Duodenal mucosa (tissue), 2 donors: ENCODE results near the gene C19orf18.

Source experiments
- H3K27ac ChIP-seq: one replicate; pipeline ENCODE4 v1.7.0; 2013; ENCODE audit warnings: low read depth, low read length
- H3K27me3 ChIP-seq, 2 donors: one replicate each; pipeline ENCODE4 v1.7.0; 2013; ENCODE audit warnings: low read length in 2 of 2, control low read depth in 1 of 2; ENCODE audit not compliant: insufficient read depth in 2 of 2, control insufficient read depth in 1 of 2
- H3K36me3 ChIP-seq, 2 donors: one replicate each; pipeline ENCODE4 v1.7.0; 2013; ENCODE audit warnings: low read length in 2 of 2, control low read depth in 1 of 2; ENCODE audit not compliant: insufficient read depth in 2 of 2, control insufficient read depth in 1 of 2
- H3K4me1 ChIP-seq, 2 donors: one replicate each; pipeline ENCODE4 v1.7.0; 2013; ENCODE audit warnings: low read length in 2 of 2, control low read depth in 1 of 2; ENCODE audit not compliant: insufficient read depth in 2 of 2, control insufficient read depth in 1 of 2
- H3K4me3 ChIP-seq, 2 donors: one replicate each; pipeline ENCODE4 v1.7.0; 2013; ENCODE audit warnings: low read length in 2 of 2, low read depth in 1 of 2
- H3K9ac ChIP-seq, 2 donors: one replicate each; pipeline ENCODE4 v1.7.0; 2013; ENCODE audit warnings: low read length in 2 of 2, low read depth in 1 of 2
- H3K9me3 ChIP-seq, 2 donors: one replicate each; pipeline ENCODE4 v1.7.0; 2013; ENCODE audit warnings: low read length in 2 of 2, control low read depth in 1 of 2; ENCODE audit not compliant: control insufficient read depth in 1 of 2

Gene C19orf18

DNA sequence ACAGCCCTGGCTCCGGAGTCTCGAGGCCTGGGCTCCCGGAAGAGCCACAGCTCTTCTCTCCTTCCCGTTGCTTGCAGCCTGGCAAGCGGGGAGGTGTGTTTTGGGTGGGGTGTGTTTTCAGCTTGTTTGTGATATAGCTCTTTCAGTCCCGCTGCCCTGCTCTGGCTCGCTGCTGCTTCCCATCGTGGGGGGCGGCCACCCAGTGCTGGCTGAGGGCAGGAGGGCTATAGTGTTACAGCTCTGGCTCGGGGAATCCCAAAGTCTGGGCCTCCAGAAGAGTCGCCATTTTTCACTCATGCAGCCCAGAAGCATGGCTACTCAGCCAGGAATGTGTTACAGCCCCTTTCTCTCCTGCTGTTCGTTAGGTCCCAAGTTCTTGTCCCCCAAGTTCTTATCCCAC, 24.6 kb downstream of the C19orf18 start:
- Histone ChIP-seq H3K9ac (no peak overlapping the region), H3K4me3 (no peak overlapping the region), H3K4me1 (peaks cover 7 to 11% of the 10 kb centered on the region in 2 donors), H3K27ac (no peak overlapping the region), H3K27me3 (no peaks in the 10 kb centered on the region), H3K9me3 (peaks cover 29 to 41% of the 10 kb centered on the region in 2 donors), H3K36me3 (peaks cover 4 to 9% of the 10 kb centered on the region in 2 donors)

DNA sequence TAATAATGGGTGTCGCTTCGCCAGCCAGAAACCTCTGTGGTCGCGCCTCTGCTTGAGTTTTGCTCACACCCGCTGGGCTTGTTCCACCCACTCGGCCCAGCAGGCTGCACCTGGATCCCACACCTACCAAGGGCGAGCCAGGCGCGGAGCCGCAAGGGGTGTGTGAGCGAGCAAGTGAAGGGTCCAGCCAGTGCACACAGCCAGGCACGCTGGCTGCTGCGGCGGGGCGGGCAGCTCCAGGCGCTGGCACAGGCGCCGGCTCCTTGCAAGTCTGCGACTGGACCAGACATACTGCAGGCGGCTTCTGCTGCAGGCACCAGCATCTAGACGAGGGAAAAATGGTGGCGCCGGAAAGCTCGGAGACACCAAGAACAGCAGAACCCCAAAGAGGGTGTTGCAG, 25.0 kb downstream of the C19orf18 start:
- Histone ChIP-seq H3K27ac (no peak overlapping the region), H3K27me3 (no peaks in the 10 kb centered on the region), H3K4me1 (peaks cover 7 to 11% of the 10 kb centered on the region in 2 donors), H3K9ac (no peak overlapping the region), H3K9me3 (peaks cover 29 to 41% of the 10 kb centered on the region in 2 donors), H3K4me3 (no peak overlapping the region), H3K36me3 (peaks cover 4 to 10% of the 10 kb centered on the region in 2 donors)

DNA sequence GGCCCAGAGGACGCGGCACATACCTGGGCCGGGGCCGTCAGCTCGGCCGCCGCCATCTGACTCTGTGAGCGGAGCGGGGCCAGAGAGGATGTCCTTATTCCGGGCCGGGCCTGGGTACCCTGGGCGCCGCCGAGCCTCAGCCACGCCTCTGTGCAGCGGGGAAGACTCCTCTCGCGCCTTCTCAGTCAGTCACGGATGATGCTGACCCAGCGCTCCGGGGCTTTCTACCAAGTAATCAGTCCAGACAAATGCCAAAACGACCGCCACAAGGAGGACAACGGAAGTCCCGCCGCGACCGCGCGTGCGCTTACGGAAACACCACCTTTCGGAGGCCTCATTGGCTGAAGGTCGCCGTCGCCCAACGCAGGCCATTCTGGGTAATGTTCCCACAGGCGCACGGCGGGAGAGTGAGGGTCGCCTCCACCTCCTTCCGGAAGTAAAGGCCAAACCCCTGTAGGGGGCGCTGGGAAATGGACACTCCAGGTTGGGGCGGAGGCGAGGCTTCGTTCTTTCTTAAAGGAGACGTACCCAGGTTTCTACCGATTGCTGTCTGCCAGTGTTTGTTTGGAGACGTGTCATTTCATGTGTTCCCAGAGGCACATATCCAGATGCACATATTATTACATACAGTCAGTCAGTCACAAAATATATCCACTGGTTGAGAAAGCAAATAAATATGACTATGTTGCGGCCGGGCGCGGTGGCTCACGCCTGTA, 26.8 kb downstream of the C19orf18 start, which contains the start of gene ZNF256:
TSS of gene ZNF256 (minus strand) at position 288 of the 716 bp plus-strand sequence. CDS start at position 56, 232 bp downstream.
- Histone ChIP-seq H3K27ac (peak within 1 kb of the TSS; percentile 34), H3K4me3 (peak within 1 kb of the TSS; percentile 78 to 97), H3K27me3 (no peaks in the 10 kb centered on the region), H3K4me1 (peaks cover 7 to 11% of the 10 kb centered on the region in 2 donors), H3K9me3 (peaks cover 37 to 47% of the 10 kb centered on the region in 2 donors), H3K36me3 (peaks cover 22 to 27% of the 10 kb centered on the region in 2 donors), H3K9ac (peak within 1 kb of the TSS; percentile 53 to 57)

DNA sequence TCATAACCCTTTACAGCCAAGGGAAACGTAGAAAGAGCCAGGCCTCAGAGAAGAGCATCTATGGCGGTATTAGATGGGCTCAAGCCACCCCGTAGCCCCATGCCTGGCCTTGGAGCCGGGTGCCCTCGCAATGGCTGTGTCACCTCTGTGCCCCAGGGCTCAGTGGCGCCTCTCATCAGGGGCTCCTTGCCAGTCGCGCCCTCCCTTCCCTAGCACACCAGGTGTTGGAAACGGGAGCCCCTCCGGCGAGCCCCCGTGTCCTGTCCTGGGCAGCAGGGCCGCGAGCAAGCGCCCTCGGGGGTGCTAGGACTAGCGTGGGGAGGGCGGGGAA, 27.3 kb downstream of the C19orf18 start:
- Histone ChIP-seq H3K9me3 (peaks cover 42 to 51% of the 10 kb centered on the region in 2 donors), H3K4me3 (peak overlapping the region; percentile 78 to 97), H3K27ac (peak overlapping the region; percentile 34), H3K27me3 (no peaks in the 10 kb centered on the region), H3K36me3 (peaks cover 27 to 33% of the 10 kb centered on the region in 2 donors), H3K4me1 (peaks cover 7 to 11% of the 10 kb centered on the region in 2 donors), H3K9ac (peak overlapping the region; percentile 53 to 57)

DNA sequence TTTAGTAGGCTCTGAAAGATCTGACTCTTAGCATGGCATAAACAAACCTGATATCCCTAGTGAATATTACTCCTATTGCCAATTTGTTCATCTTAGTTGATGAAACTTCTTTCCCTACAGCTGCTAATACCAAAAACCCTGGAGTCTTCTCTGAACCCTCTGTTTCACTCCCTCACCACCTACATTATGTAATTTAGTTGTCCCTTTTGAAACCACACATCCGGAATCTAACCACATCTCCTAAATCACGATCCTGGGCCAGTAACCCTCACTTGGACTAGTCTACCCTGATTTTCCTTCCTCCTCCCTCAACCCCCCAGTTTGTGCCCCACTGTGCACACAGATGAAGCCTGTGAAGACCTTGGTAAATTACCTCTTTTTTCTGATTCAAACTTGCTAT, 28.0 kb downstream of the C19orf18 start:
- Histone ChIP-seq H3K4me3 (peak overlapping the region; percentile 78 to 97), H3K9ac (no peak overlapping the region), H3K9me3 (peaks cover 50 to 59% of the 10 kb centered on the region in 2 donors), H3K27ac (no peak overlapping the region), H3K4me1 (peaks cover 7 to 11% of the 10 kb centered on the region in 2 donors), H3K27me3 (no peaks in the 10 kb centered on the region), H3K36me3 (peaks cover 34 to 40% of the 10 kb centered on the region in 2 donors)

DNA sequence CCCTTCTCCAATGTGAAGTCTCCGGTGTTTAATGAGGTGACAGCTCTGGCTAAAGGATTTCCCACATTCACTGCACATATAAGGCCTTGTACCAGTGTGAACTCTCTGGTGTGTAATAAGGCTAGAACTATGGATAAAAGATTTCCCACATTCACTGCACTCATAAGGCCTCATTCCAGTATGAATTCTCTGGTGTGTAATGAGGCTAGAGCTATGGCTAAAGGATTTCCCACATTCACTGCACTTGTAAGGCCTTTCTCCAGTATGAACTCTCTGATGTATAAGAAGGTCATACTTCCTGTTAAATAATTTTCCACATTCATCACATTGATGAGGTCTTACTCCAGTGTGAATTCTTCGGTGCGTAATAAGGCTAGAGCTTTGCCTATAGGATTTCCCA, 32.7 kb downstream of the C19orf18 start:
- Histone ChIP-seq H3K4me3 (no peak overlapping the region), H3K36me3 (peaks cover 42 to 65% of the 10 kb centered on the region in 2 donors), H3K27me3 (no peaks in the 10 kb centered on the region), H3K9me3 (peaks cover 64 to 69% of the 10 kb centered on the region in 2 donors), H3K27ac (no peak overlapping the region), H3K4me1 (peaks cover 4 to 5% of the 10 kb centered on the region in 2 donors), H3K9ac (no peak overlapping the region)

DNA sequence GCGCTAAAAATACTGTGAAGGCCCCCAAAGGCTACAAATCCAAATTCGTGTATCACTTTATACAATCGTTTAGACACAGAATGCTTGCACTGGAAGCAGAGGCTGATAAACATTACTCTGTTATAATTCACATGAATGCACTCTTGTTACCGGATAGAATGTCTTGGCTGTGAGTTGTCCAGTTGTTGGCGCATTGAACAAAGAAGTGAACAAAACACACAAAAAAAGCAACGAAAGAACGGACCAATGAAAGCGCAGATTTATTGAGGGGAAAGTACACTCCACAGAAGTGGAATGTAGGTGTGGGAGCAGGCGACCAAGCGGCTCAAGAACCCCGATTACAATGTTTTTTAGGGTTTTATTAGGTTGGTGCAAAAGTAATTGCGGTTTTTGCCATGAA, 38.6 kb downstream of the C19orf18 start:
- Histone ChIP-seq H3K9me3 (peaks cover 43 to 50% of the 10 kb centered on the region in 2 donors), H3K4me1 (no peaks in the 10 kb centered on the region), H3K9ac (no peak overlapping the region), H3K4me3 (no peak overlapping the region), H3K36me3 (peaks cover 19% of the 10 kb centered on the region in 2 donors), H3K27me3 (no peaks in the 10 kb centered on the region), H3K27ac (no peak overlapping the region)

DNA sequence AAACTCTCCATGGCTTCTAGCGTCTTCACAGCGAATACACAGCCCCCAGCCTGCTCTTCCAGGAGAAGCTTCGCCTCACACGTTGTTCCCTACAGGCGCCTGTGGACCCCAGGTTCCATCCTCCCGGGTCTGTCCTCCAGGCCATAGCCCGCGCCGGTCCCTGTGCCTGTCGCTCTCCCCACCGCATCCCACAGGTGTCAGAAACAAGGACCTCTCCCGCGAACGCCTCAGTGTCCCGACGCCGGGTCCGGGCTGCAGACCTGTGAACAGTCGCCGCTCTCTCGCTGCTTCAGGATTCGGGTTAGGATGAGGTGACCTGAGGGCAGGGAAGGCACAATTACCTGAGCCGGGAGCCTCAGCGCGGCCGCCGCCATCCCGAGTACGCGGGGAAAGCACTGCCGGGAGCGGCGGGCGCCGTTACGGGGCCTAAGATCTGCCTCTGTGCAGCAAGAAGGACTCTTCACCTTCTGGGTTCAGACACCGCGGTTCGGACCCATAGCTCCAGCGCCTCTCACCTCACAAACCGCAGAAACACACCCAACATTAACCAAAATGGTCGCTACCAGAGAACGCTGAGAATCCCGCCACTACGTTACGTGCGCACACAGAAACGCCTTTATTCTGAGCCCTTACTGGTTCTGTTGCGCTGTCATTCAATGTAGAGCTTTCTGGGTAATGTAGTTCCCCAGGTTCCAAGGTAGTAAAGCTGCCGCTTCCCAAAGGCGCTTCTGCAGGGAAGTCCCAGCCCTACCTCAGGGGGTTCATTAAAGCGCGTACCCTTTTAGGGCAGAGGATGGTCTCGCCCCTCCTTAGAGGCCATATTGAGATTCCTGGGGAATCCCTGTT, 39.3 kb downstream of the C19orf18 start, which contains the start of gene ZNF418:
TSS of gene ZNF418 (minus strand) at position 583 of the 846 bp plus-strand sequence. CDS start 1,580 bp downstream, outside the sequence.
- no peak within 1 kb of the TSS for H3K27ac ChIP-seq
- no peaks in the 10 kb centered on the region for H3K27me3 ChIP-seq
- H3K9me3 ChIP-seq: peaks cover 47 to 53% of the 10 kb centered on the region in 2 donors
- H3K4me3 ChIP-seq: peak within 1 kb of the TSS; percentile 49 to 76
- peaks cover 14 to 16% of the 10 kb centered on the region in 2 donors for H3K36me3 ChIP-seq
- H3K9ac ChIP-seq: peak within 1 kb of the TSS; percentile 42 to 60
- H3K4me1 ChIP-seq: no peaks in the 10 kb centered on the region

DNA sequence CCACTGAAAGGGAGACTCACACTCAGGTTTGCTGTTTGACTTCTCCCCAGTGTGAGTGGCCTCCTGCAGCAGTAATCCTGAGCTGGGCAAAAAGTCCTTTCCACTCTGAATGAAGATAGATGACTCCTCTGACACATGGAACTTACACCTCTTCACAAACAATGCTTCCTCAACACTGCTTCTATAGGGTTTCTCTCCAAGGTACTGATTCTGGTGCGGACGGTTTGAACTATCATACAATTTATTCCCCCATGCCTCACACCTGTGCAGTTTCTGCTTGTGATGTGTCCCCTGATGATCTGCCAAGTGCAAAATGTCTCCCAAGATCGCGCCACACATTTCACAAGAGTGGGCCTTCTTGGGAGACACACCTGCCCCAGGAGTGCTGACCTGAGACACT, 46.7 kb downstream of the C19orf18 start:
- no peak overlapping the region for H3K27ac ChIP-seq
- no peaks in the 10 kb centered on the region for H3K4me1 ChIP-seq
- peaks cover 16 to 17% of the 10 kb centered on the region in 2 donors for H3K36me3 ChIP-seq
- peak overlapping the region in 1 of 2 donors; percentile 32 for H3K4me3 ChIP-seq
- H3K9me3 ChIP-seq: peaks cover 54 to 57% of the 10 kb centered on the region in 2 donors
- no peak overlapping the region for H3K9ac ChIP-seq
- H3K27me3 ChIP-seq: no peaks in the 10 kb centered on the region
